ENCODE data around the gene GDAP1L1. TPM values are rescaled to one million over a fixed set of nuclear protein-coding genes. Genes with fewer than 3 reads are reported as not detected.

GDAP1L1 gene
- total RNA-seq, 1 donor from 2014 or later: not detected

DNA sequence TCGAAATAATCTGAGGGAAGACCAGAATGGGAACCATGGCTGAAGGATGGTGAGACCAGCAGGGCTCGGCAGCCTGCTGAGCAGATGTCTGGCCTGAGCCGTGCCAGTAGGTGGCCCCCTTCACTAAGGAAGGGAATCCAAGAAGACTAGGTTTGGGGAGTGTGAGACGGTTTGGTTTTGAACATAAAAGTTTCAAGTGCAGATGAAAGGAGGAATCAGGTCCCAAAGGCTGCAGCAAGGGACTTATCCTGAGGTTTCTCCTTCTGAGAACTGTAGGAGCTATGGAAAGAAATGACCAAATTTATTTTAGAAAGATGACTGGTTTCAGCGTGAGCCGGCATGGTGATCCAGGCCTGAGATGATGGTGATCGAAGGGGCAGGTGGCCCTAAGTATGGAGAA, 32.0 kb upstream of the GDAP1L1 start:
- H3K36me3 ChIP-seq (ENCODE audit: control insufficient read depth, insufficient read depth, low read length): no peaks in the 10 kb centered on the region
- no peak overlapping the region for H3K4me3 ChIP-seq (ENCODE audit: low read depth, low read length)
- H3K27me3 ChIP-seq (ENCODE audit: control insufficient read depth, insufficient read depth, low read length): no peaks in the 10 kb centered on the region
- TF ChIP-seq, protein P1, sequence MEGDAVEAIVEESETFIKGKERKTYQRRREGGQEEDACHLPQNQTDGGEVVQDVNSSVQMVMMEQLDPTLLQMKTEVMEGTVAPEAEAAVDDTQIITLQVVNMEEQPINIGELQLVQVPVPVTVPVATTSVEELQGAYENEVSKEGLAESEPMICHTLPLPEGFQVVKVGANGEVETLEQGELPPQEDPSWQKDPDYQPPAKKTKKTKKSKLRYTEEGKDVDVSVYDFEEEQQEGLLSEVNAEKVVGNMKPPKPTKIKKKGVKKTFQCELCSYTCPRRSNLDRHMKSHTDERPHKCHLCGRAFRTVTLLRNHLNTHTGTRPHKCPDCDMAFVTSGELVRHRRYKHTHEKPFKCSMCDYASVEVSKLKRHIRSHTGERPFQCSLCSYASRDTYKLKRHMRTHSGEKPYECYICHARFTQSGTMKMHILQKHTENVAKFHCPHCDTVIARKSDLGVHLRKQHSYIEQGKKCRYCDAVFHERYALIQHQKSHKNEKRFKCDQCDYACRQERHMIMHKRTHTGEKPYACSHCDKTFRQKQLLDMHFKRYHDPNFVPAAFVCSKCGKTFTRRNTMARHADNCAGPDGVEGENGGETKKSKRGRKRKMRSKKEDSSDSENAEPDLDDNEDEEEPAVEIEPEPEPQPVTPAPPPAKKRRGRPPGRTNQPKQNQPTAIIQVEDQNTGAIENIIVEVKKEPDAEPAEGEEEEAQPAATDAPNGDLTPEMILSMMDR (IDR thresholded peaks at IDR 0.05; ENCODE audit: insufficient read depth, low read length, severe bottlenecking): peak; percentile 87
- FAIRE-seq (no peak), DNase-seq (ENCODE audit: low read depth) (no peak)

DNA sequence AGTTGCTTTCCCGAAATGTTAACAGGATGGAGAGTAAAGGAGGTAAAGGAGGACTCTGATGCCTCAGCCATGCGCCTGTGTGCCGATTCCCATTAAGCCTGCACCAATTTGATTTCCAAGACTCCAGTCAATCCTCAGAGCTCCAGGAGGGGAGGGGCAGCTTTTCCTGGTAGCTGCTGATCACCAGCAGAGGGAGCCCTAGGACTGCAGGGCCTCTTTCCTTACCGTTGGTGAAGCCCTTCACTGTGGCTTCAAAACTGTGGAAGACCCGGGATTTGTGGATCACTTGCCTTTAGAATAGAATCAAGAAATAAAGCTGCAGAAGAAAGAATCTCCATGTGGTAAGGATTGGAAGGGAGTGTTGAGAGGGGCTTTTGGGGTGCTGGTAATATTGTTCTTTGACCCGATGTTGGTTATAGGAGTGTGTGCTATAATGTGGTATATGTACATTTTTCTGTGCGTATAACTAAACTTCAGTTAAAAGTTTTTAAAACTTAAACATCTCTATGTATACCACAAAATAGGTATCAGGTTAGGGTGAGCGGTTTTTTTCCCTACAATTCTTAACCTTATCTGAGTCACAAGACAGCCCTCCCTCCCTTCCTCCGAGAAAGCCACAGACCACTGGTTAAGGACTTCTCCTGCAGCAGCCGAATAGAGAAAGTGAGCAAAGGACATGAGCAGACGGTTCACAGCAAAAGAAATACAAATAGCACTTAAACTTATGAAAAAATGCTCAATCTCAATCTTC, 29.6 kb upstream of the GDAP1L1 start:
- H3K27me3 ChIP-seq (ENCODE audit: control insufficient read depth, insufficient read depth, low read length): no peaks in the 10 kb centered on the region
- FAIRE-seq (no peak), DNase-seq (ENCODE audit: low read depth) (peak; percentile 56)
- H3K36me3 ChIP-seq (ENCODE audit: control insufficient read depth, insufficient read depth, low read length): no peaks in the 10 kb centered on the region
- no peak overlapping the region for H3K4me3 ChIP-seq (ENCODE audit: low read depth, low read length)
- TF ChIP-seq, protein P1 (IDR thresholded peaks at IDR 0.05; ENCODE audit: insufficient read depth, low read length, severe bottlenecking): peak; percentile 97

DNA sequence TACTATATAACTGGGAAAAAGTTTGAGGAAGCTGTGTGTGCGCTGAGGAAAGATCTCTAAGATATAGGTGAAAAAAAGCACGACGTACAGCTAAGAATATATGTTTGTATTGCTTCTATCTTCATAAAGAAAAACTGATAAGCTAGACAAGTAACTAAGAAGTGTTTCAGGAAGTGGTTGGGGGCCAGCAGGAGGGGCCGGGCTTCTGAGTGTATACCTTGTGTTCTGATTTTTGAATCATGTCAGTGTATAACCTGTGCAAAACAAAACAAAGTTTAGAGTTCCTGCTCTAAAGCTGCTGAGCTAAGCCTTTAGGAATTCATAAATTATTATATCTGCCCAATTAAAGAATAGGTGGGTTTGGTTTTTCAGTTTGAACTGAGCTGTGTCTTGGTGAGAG, 28.7 kb upstream of the GDAP1L1 start:
- TF ChIP-seq, protein P1 (IDR thresholded peaks at IDR 0.05; ENCODE audit: insufficient read depth, low read length, severe bottlenecking): no peak
- Histone ChIP-seq H3K4me3 (ENCODE audit: low read depth, low read length) (no peak overlapping the region), H3K36me3 (ENCODE audit: control insufficient read depth, insufficient read depth, low read length) (no peaks in the 10 kb centered on the region), H3K27me3 (ENCODE audit: control insufficient read depth, insufficient read depth, low read length) (no peaks in the 10 kb centered on the region)
- no peak for DNase-seq (ENCODE audit: low read depth)
- no peak for FAIRE-seq

DNA sequence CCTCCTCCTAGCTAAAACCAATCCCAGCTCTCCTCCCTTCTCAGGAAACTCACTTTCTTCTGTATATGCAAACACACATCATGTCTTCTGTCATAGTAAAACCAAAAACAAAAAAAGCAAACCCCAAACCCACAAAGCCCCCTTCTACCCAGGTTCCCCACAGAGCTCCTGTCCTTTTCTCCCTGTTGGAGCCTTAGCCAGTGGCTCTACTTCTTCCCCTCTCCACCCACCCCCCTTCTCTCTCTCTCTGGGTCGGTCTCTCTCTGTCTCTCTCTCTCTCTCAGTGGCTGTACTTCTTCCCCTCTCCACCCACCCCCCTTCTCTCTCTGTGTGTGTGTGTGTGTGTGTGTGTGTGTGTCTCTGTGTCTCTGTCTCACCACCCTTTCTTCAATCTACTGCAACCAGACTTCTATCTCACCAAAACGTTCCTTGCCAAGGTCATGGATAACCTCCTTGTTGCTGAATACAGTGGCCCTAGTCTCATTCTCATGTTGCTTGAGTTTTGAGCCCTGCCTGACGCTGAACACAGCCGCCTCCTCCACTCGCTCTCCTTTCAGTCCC, 27.9 kb upstream of the GDAP1L1 start:
- DNase-seq (ENCODE audit: low read depth) (no peak), FAIRE-seq (no peak)
- TF ChIP-seq, protein P1 (IDR thresholded peaks at IDR 0.05; ENCODE audit: insufficient read depth, low read length, severe bottlenecking): no peak
- Histone ChIP-seq H3K36me3 (ENCODE audit: control insufficient read depth, insufficient read depth, low read length) (no peaks in the 10 kb centered on the region), H3K27me3 (ENCODE audit: control insufficient read depth, insufficient read depth, low read length) (no peaks in the 10 kb centered on the region), H3K4me3 (ENCODE audit: low read depth, low read length) (no peak overlapping the region)

DNA sequence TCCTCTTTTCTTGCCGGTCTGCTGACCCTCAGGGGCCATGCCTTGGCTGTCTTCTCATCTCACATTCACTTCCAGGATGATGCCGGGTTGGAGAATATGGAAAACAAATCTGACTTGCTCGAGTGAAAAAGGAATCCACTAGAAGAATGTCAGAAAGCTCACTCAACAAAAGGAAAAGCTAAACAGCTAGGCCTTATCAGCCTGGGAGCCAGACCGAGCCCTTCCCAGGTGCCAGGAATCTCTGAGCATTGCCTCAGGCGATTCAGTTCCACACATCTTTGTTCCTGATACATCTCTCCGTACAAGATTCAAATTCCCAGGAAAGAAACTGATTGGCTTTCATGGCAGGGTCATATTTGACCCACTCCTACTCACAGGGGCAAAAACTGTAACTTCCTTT, 27.3 kb upstream of the GDAP1L1 start:
- H3K4me3 ChIP-seq (ENCODE audit: low read depth, low read length): no peak overlapping the region
- FAIRE-seq (no peak), DNase-seq (ENCODE audit: low read depth) (no peak)
- TF ChIP-seq, protein P1 (IDR thresholded peaks at IDR 0.05; ENCODE audit: insufficient read depth, low read length, severe bottlenecking): no peak
- H3K36me3 ChIP-seq (ENCODE audit: control insufficient read depth, insufficient read depth, low read length): no peaks in the 10 kb centered on the region
- peaks cover under 1% of the 10 kb centered on the region for H3K27me3 ChIP-seq (ENCODE audit: control insufficient read depth, insufficient read depth, low read length)

All from bronchial epithelial cell (primary cell).